K562 (cell line): ENCODE results near the gene PNKD. TPM values are rescaled to one million over a fixed set of nuclear protein-coding genes. Genes with fewer than 3 reads are reported as not detected.

Source experiments
- CBX1 ChIP-seq: sonication (generic); IDR thresholded peaks from 2 replicates; pipeline ENCODE4 v1.6.1; 2016; ENCODE audit warnings: antibody characterized with exemption, low read depth, mild to moderate bottlenecking
- EGR1 ChIP-seq: fragments of 450-650 bp; conservative IDR thresholded peaks from 2 replicates; pipeline ENCODE4 v1.6.1; 2017; ENCODE audit warnings: mild to moderate bottlenecking
- EP300 ChIP-seq: IDR thresholded peaks from 2 replicates; pipeline ENCODE4 v1.6.1; 2012; ENCODE audit warnings: low read length, improper control_type of control experiment
- HMGN3 ChIP-seq: IDR thresholded peaks from 2 replicates; pipeline ENCODE4 v1.6.1; 2011; ENCODE audit warnings: borderline replicate concordance, low read depth, mild to moderate bottlenecking, mixed read lengths, low read length; ENCODE audit not compliant: insufficient read length; ENCODE audit errors: extremely low read depth
- IRF1 ChIP-seq: sonication (generic); formaldehyde crosslinking; IDR thresholded peaks from 2 replicates; pipeline ENCODE4 v1.8.0; 2022; ENCODE audit warnings: missing genetic modification reagents, mild to moderate bottlenecking, borderline replicate concordance
- L3MBTL2 ChIP-seq: fragments of 450-650 bp; IDR thresholded peaks from 2 replicates; pipeline ENCODE4 v1.6.1; 2016; ENCODE audit warnings: mild to moderate bottlenecking, moderate library complexity
- PBX2 ChIP-seq, 2 experiments: IDR thresholded peaks in 1 of 2; conservative IDR thresholded peaks in 1 of 2; 2 replicates each; pipeline ENCODE4 v1.6.1; 2016; ENCODE audit warnings: low read depth in 2 of 2, mild to moderate bottlenecking in 1 of 2, missing compliant biosample characterization in 1 of 2, missing genetic modification characterization in 1 of 2, moderate library complexity in 1 of 2
- POLR2A ChIP-seq: fragments of 450-650 bp; conservative IDR thresholded peaks from 2 replicates; pipeline ENCODE4 v1.6.1; 2016
- SMAD4 ChIP-seq: fragments of 250-450 bp; sonication (Bioruptor Pico); conservative IDR thresholded peaks from 2 replicates; pipeline ENCODE4 v1.8.0; 2021; ENCODE audit warnings: inconsistent platforms, mild to moderate bottlenecking, moderate library complexity
- TOE1 ChIP-seq, 2 experiments: fragments of 450-650 bp in 1 of 2; sonication (generic) in 1 of 2; formaldehyde crosslinking in 1 of 2; IDR thresholded peaks; 2 replicates each; pipeline versions ENCODE4 v1.7.1 to v1.8.0; 2016 to 2022; ENCODE audit warnings: borderline replicate concordance in 2 of 2, mild to moderate bottlenecking in 2 of 2, antibody characterized with exemption in 1 of 2, inconsistent platforms in 1 of 2, low read depth in 1 of 2, missing genetic modification reagents in 1 of 2, moderate library complexity in 1 of 2
- ZBTB9 ChIP-seq: fragments of 450-650 bp; formaldehyde crosslinking; IDR thresholded peaks from 2 replicates; pipeline ENCODE4 v1.4.0; 2020; ENCODE audit warnings: mild to moderate bottlenecking, moderate library complexity
- ZNF239 ChIP-seq: fragments of 250-450 bp; sonication (Bioruptor Pico); IDR thresholded peaks from 2 replicates; pipeline ENCODE4 v1.4.0; 2020; ENCODE audit warnings: mild to moderate bottlenecking
- ZNF589 ChIP-seq: fragments of 200-800 bp; sonication (Bioruptor generic); IDR thresholded peaks from 2 replicates; pipeline ENCODE4 v1.6.1; 2016; ENCODE audit warnings: low read depth, missing genetic modification characterization, missing compliant biosample characterization
- ZSCAN32 ChIP-seq: fragments of 450-650 bp; formaldehyde crosslinking; IDR thresholded peaks from 2 replicates; pipeline ENCODE4 v1.4.0; 2020; ENCODE audit warnings: mild to moderate bottlenecking, moderate library complexity
- polyA plus RNA-seq, 8 experiments: library from polyadenylated mRNA; depleted of rRNA in 4 of 8; stranded (reverse) in 5 of 8; unstranded in 3 of 8; fragments of >200 nt; fragmentation: Nextera tagmentation in 2 of 8; fragmentation: Illumina TruSeq in 1 of 8; extraction: Ambion mirVana in 2 of 8; extraction: Trizol in 1 of 8; gene quantifications; 2 replicates each; pipeline versions ENCODE4 v1.2.1 to v1.2.3, GENCODE V29; 2011 to 2014; ENCODE audit warnings: inconsistent platforms in 1 of 8, missing spikeins in 1 of 8
- total RNA-seq, 7 experiments: library from RNA; depleted of rRNA in 6 of 7; stranded (reverse); fragments of >200 nt in 6 of 7; fragmentation: Illumina TruSeq in 2 of 7; extraction: Trizol in 2 of 7; gene quantifications; 2 replicates each; pipeline versions ENCODE4 v1.2.1 to v1.2.3, GENCODE V29; 2011 to 2021; ENCODE audit warnings: low replicate concordance in 1 of 7
- TF ChIP-seq, protein P1 (sequence below): IDR thresholded peaks from 2 replicates; pipeline ENCODE4 v1.6.1; 2011; ENCODE audit warnings: borderline replicate concordance, low read depth, mild to moderate bottlenecking, moderate library complexity, low read length; ENCODE audit not compliant: insufficient read depth, poor library complexity, severe bottlenecking
- TF ChIP-seq, protein P2 (sequence below), 2 experiments: IDR thresholded peaks; 2 replicates each; pipeline ENCODE4 v1.6.1; 2011; ENCODE audit warnings: borderline replicate concordance in 1 of 2, control low read depth in 1 of 2, low read depth in 1 of 2, low read length in 1 of 2, mild to moderate bottlenecking in 1 of 2, mixed read lengths in 1 of 2, moderate library complexity in 1 of 2; ENCODE audit not compliant: insufficient read depth in 1 of 2, insufficient read length in 1 of 2, poor library complexity in 1 of 2, severe bottlenecking in 1 of 2; ENCODE audit errors: extremely low read depth in 1 of 2

PNKD gene
- total and polyA plus RNA-seq, 9 of the 15 experiments (the other 6 are each of a cell fraction or from before 2014, with no cell fraction given), result 26.0 to 105 (median 60.1) TPM

DNA sequence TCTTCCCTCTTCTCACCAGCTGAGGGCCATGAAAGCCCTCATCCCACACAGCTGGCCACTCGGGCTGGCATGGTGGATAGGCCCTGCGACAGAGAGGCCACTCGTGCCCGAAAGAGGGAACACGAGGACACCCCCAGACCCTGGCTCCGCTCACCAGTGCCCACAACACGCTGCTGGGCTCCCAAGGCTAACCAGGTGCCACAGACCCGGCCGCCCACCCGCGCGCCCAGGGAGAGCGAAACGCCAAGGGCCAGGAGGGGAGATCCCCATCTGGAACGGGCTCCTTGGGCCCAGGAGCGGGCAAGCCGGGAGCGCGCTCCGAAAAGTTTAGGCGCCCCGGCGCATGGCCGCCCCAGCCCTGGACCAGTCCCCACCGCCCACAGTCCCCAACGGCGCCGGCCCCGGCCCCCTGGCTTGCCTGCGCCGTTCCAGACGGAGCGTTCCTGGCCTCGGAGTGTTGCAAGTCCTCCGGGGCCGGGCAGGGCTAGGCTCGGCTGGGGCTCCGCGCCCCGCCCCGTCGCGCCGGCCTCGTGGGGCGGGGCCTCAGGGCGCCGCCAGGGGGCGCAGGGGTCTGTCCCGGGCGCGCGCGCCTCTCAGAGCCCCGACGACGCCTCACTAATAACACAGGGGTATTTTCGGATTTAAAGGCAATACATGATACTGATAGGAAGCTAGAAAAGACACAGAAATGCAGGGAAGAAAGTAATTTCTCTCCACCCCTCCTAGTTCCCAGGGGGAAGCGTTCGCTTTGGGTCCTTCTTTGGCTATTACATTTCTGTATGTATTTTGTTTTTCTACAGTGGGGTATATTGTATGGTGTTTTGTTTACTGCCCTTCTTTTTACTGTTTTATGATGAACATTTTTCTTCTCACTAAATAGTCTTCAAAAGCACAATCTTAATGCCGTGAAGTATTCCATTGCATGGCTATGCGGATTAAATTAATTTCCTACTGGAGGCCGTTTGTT lies 22.0 kb downstream of the PNKD start, which contains the start of gene TMBIM1 (continued):
- TF ChIP-seq ZBTB9 (CRISPR knock-in tag), result no peak
- TF ChIP-seq CBX1, result peak; percentile 55; the same call in 1 of the 2 replicates
- no peak for TF ChIP-seq ZNF589 (CRISPR knock-in tag)
- no peak for TF ChIP-seq EP300
- TF ChIP-seq IRF1, result no peak
- peak; percentile 75 for TF ChIP-seq HMGN3
- TF ChIP-seq, protein P1, sequence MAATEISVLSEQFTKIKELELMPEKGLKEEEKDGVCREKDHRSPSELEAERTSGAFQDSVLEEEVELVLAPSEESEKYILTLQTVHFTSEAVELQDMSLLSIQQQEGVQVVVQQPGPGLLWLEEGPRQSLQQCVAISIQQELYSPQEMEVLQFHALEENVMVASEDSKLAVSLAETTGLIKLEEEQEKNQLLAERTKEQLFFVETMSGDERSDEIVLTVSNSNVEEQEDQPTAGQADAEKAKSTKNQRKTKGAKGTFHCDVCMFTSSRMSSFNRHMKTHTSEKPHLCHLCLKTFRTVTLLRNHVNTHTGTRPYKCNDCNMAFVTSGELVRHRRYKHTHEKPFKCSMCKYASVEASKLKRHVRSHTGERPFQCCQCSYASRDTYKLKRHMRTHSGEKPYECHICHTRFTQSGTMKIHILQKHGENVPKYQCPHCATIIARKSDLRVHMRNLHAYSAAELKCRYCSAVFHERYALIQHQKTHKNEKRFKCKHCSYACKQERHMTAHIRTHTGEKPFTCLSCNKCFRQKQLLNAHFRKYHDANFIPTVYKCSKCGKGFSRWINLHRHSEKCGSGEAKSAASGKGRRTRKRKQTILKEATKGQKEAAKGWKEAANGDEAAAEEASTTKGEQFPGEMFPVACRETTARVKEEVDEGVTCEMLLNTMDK, result peak; percentile 94
- TF ChIP-seq SMAD4, result peak; percentile 96
- TF ChIP-seq EGR1, result no peak
- TF ChIP-seq L3MBTL2, result peak; percentile 94
- no peak for TF ChIP-seq TOE1 (IDR thresholded peaks at IDR 0.05; ENCODE audit: borderline replicate concordance)
- TF ChIP-seq TOE1 (CRISPR knock-in tag; IDR thresholded peaks at IDR 0.05; ENCODE audit: borderline replicate concordance, low read depth), result no peak
- TF ChIP-seq, protein P2, sequence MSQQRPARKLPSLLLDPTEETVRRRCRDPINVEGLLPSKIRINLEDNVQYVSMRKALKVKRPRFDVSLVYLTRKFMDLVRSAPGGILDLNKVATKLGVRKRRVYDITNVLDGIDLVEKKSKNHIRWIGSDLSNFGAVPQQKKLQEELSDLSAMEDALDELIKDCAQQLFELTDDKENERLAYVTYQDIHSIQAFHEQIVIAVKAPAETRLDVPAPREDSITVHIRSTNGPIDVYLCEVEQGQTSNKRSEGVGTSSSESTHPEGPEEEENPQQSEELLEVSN (IDR thresholded peaks at IDR 0.05; ENCODE audit: borderline replicate concordance in 1 of 2, extremely low read depth in 1 of 2, insufficient read depth in 1 of 2, insufficient read length in 1 of 2, low read depth in 1 of 2, low read length in 1 of 2, poor library complexity in 1 of 2, severe bottlenecking in 1 of 2), result peak; percentile 78 to 95
- no peak for TF ChIP-seq PBX2 (CRISPR knock-in tag; IDR thresholded peaks at IDR 0.05; ENCODE audit: low read depth)
- no peak for TF ChIP-seq PBX2 (tag; conservative IDR thresholded peaks at IDR 0.05; ENCODE audit: low read depth)
- TF ChIP-seq ZNF239, result no peak
- TF ChIP-seq ZSCAN32 (CRISPR knock-in tag), result no peak
- TF ChIP-seq POLR2A, result peak; percentile 51
